Osteoblast (primary cell): ENCODE data around the gene FBXL15. TPM values are rescaled to one million over a fixed set of nuclear protein-coding genes. Genes with fewer than 3 reads are reported as not detected.

ENCODE experiments used
- DNase-seq: peaks from one replicate; pipeline ENCODE4 v3.0.0; 2011; ENCODE audit warnings: low spot score, mixed read lengths; ENCODE audit not compliant: insufficient read length; ENCODE audit errors: missing footprints
- H2AFZ ChIP-seq: 2 replicates; pipeline ENCODE4 v1.6.0; 2011; ENCODE audit warnings: mild to moderate bottlenecking, low read length
- H3K27ac ChIP-seq: 2 replicates; pipeline ENCODE4 v1.5.1; 2011; ENCODE audit warnings: mild to moderate bottlenecking, low read depth, low read length, moderate library complexity
- H3K27me3 ChIP-seq: 2 replicates; pipeline ENCODE4 v1.6.0; 2012; ENCODE audit warnings: mild to moderate bottlenecking, control low read depth, inconsistent platforms, low read length, moderate library complexity; ENCODE audit not compliant: insufficient read depth
- H3K36me3 ChIP-seq: 2 replicates; pipeline ENCODE4 v1.5.1; 2011; ENCODE audit warnings: mild to moderate bottlenecking, low read length, control low read depth, moderate library complexity; ENCODE audit not compliant: insufficient read depth
- H3K4me1 ChIP-seq: 2 replicates; pipeline ENCODE4 v1.5.1; 2011; ENCODE audit warnings: mild to moderate bottlenecking, low read length, control low read depth, moderate library complexity; ENCODE audit not compliant: insufficient read depth
- H3K4me2 ChIP-seq: 2 replicates; pipeline ENCODE4 v1.6.0; 2011; ENCODE audit warnings: mild to moderate bottlenecking, low read length; ENCODE audit not compliant: insufficient read depth
- H3K4me3 ChIP-seq: fragments of 200-600 bp; sonication (generic); 3 replicates; pipeline ENCODE4 v1.5.1; 2012; ENCODE audit warnings: mild to moderate bottlenecking, low read length, inconsistent platforms; ENCODE audit not compliant: insufficient read depth
- H3K79me2 ChIP-seq: 2 replicates; pipeline ENCODE4 v1.6.0; 2012; ENCODE audit warnings: mild to moderate bottlenecking, low read length, control low read depth, inconsistent platforms; ENCODE audit not compliant: insufficient read depth
- H3K9me3 ChIP-seq: 2 replicates; pipeline ENCODE4 v1.5.1; 2011; ENCODE audit warnings: low read depth, low read length, control low read depth
- H4K20me1 ChIP-seq: 2 replicates; pipeline ENCODE4 v1.6.0; 2012; ENCODE audit warnings: mild to moderate bottlenecking, low read length, control low read depth; ENCODE audit not compliant: insufficient read depth
- CTCF ChIP-seq: IDR thresholded peaks from 2 replicates; pipeline ENCODE4 v1.5.1; 2011; ENCODE audit warnings: mild to moderate bottlenecking, low read depth, low read length, moderate library complexity; ENCODE audit errors: extremely low read depth
- total RNA-seq: library from RNA; depleted of rRNA; stranded (reverse); fragments of >200 nt; gene quantifications from 2 replicates; pipeline ENCODE4 v1.2.3, GENCODE V29; 2012

The FBXL15 gene
- total RNA-seq, 1 donor, result 9.4 TPM

GRCh38 chr10:102431452-102432124, 11.0 kb downstream of the FBXL15 start:
- Histone ChIP-seq H3K4me1 (peaks cover 37% of the 10 kb centered on the region), H3K36me3 (peaks cover 5% of the 10 kb centered on the region), H3K79me2 (peaks cover 15% of the 10 kb centered on the region), H4K20me1 (no peaks in the 10 kb centered on the region), H3K27me3 (no peaks in the 10 kb centered on the region), H3K4me2 (peak overlapping the region; percentile 97), H3K9me3 (no peaks in the 10 kb centered on the region), H2AFZ (peak overlapping the region; percentile 91), H3K27ac (peak overlapping the region; percentile 77), H3K4me3 (peak overlapping the region; percentile 83)
- peak; percentile 91 for DNase-seq
- no peak for TF ChIP-seq CTCF

DNA sequence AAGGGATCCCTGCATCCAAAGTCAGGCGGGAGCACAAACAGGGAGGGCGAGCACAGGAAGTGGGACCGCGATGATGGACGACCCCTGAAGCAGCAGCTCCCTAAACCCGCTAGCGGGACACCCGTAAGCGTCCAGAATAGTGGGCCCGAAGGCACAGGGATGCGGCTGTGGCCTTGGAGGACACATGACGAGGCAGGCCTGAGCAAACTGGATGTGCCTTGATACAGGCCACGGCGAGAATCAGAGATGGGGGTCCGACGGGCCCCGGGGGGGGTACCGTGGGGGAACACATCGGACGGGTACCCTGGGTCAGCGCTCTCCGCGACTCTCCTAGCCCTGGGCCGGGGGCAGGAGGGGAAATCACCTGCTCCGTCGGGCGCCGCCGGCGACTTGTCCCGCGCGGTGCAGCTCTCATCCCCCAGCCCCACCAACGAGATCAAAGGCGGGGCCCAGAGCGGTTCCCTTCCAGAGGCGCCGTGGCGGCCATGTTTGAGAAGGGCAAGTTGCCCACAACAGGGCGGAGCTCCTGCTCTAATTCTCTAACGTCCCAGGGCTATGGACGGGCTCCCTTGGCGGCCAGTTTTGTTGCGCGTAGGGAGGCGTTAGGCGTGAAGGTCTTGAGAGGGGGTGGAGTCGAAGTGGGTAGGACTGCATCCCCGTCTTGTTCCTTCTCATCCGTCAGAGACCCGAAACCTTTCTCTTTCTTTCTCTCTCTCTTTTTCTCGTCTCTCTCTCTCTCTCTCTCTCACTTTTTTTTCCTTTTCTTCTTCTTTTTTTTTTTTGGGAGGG, 11.7 kb downstream of the FBXL15 start, which contains the start of gene CUEDC2:
Gene CUEDC2, minus strand, starts transcription at position 413 of the 789 bp plus-strand sequence. CDS start 7,386 bp downstream, outside the sequence.
- peaks cover 14% of the 10 kb centered on the region for H3K79me2 ChIP-seq
- peak; percentile 99 for DNase-seq
- peak within 1 kb of the TSS; percentile 77 for H3K27ac ChIP-seq
- no peaks in the 10 kb centered on the region for H4K20me1 ChIP-seq
- TF ChIP-seq CTCF, result no peak
- H3K27me3 ChIP-seq, result no peaks in the 10 kb centered on the region
- peak within 1 kb of the TSS; percentile 83 for H3K4me3 ChIP-seq
- H3K4me2 ChIP-seq, result peak within 1 kb of the TSS; percentile 97
- peak within 1 kb of the TSS; percentile 91 for H2AFZ ChIP-seq
- H3K36me3 ChIP-seq, result peaks cover 5% of the 10 kb centered on the region
- H3K9me3 ChIP-seq, result no peaks in the 10 kb centered on the region
- peaks cover 34% of the 10 kb centered on the region for H3K4me1 ChIP-seq

DNA sequence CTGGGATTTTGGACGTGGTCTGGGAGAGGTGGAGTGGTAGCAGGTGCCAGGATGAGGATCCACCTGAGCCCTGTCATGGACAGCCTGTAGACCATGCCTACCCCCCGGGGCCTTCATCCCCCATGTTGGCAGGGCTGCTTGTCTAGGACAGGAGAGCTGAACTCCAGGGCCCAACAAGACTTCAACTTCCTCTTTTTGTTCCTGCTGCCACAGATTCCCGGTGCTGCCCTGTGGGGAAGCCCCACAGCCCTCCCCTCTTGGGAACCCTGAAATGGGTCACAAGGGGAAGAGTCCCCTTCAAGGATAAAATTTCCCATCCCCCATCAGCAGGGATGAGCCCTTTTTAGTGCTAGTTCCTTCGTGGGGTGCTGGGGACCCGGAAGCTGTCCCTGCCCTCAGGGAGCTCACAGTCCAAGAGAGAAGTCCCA, 13.0 kb downstream of the FBXL15 start:
- H3K9me3 ChIP-seq, result no peaks in the 10 kb centered on the region
- peaks cover 34% of the 10 kb centered on the region for H3K4me1 ChIP-seq
- TF ChIP-seq CTCF, result no peak
- peaks cover 14% of the 10 kb centered on the region for H3K79me2 ChIP-seq
- peaks cover 5% of the 10 kb centered on the region for H3K36me3 ChIP-seq
- no peaks in the 10 kb centered on the region for H4K20me1 ChIP-seq
- no peaks in the 10 kb centered on the region for H3K27me3 ChIP-seq
- H3K4me3 ChIP-seq, result no peak overlapping the region
- H3K4me2 ChIP-seq, result no peak overlapping the region
- DNase-seq, result no peak
- no peak overlapping the region for H2AFZ ChIP-seq
- H3K27ac ChIP-seq, result no peak overlapping the region
